ENCODE results near the gene S100A7A. TPM values are rescaled to one million over a fixed set of nuclear protein-coding genes. Genes with fewer than 3 reads are reported as not detected.
"Not testable (repeated sequence)": the region's sequence is repeated elsewhere in the genome, so short reads cannot be mapped to it uniquely, and the experiment has no call there.

Gene S100A7A
- total RNA-seq, 1 donor from 2014 or later = not detected

DNA sequence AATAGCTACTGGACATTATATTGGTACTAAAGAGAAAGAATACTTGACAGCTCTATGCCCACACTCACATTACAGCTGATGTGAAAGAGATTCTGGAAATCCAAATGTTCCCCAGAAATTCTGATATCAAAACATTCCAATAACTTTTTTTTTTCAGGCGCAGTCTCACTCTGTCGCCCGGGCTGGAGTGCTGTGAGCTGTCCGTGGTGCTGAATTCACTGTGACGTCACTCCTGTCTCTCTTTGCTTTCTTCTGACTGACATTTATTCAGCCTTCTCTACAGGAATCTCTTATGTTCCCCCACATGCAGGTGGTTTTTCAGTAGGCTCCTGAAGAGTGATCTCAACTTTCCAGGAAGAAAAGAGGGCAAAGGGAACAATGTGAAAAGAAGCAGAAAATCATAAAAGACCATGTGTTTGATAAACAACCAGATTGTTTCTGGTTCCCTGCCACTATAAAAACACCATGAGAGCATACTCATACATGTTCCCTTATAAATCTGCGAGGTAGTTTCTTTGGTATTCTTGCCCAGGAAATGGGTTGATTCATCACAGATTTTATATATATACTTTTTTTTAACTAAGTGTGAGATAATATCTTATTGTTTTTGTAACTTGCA is 6.2 kb downstream of the S100A7A start:
- peak; percentile 60 to 74 for DNase-seq (ENCODE audit: low read depth in 2 of 2)

DNA sequence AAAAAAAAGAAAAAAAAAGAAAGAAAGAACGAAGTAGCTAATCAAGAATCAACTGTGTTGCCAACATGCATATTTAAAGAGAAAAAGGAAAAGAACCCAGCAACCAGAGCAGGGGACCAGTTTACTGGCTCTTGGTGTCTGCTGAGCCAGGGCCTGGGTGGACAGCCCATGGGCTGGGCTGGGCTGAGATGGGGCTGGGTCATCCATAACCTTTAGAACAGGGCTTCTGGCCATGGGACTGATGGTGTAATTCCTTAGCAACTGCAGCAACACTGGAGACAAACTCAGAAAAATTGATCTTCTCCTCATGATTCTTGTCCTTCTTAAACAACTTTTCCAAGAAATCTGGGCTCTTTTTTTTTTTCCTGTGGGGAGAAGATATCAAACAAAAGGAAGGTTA is 10.5 kb downstream of the S100A7A start:
- no peak for DNase-seq (ENCODE audit: low read depth in 2 of 2)

DNA sequence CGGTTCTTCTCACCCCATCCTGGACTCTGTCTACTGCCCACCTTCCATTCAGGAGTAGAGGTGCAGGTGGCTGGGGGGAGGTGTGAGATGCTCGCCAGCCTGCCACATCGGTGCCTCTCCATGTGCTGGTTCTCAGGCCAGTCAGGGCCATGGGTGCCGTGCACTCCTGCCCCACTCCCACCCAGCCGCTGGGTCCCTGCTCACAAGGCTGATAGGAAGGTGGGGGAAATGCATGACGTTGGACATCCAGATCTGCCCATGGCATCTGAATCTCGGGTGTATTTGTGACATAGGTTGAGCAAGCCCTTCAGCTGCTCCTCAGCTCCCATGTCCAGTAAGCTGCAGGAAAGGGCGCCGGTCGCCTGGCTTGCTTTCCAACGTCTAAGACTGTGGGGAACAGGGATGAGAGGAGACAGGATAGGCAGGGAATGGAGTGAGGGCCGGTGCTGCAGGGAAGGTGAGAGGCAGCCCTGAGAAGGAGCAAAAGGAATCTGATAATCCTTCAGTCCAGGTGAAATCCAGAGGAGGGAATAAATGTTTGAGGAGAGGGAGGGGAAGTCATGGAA is 11.8 kb downstream of the S100A7A start:
- no peak for DNase-seq (ENCODE audit: low read depth in 2 of 2)

DNA sequence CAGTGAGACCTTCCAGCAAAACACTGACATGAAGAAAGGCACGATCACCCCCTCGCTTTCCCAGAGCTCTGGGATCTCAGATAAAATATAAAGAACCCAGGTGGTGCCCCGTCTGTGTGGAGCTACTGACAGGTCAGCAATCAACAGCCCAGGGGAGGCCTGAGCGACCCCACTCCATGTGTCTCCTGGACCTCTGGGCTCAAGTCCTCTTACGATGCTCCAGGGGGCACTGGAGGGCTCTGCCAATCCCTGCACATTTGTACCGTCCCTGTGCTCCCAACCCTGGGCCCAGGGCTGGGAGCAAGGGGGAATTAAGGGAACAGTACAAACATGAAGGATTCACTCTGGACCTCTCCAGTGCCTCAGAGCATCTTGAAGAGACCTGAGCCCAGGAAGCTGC is 12.5 kb downstream of the S100A7A start:
- DNase-seq (ENCODE audit: low read depth in 2 of 2) = no peak

GRCh38 chr1:153429266-153430165 is 13.2 kb downstream of the S100A7A start:
- DNase-seq (ENCODE audit: low read depth in 2 of 2) = no peak

DNA sequence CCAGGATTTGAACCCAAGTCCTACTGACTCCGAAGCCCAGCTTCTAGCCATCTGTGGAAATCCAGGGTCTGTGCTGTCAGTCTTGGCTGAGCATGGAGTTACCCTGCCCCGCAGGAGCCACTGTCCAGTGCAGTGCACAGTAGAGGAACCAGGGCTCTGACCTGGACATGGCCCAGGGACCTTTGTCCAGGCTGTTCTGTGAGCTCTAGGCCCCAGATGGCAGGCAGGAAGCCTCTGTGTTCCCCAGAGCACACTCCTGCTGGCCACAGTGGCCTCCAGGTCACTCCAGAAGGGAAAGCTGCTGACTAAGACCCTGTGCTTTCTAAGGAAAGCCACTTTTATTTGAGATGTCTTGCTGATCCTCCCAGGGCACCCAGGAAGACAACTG is 13.8 kb downstream of the S100A7A start:
- DNase-seq (ENCODE audit: low read depth in 2 of 2) = no peak

DNA sequence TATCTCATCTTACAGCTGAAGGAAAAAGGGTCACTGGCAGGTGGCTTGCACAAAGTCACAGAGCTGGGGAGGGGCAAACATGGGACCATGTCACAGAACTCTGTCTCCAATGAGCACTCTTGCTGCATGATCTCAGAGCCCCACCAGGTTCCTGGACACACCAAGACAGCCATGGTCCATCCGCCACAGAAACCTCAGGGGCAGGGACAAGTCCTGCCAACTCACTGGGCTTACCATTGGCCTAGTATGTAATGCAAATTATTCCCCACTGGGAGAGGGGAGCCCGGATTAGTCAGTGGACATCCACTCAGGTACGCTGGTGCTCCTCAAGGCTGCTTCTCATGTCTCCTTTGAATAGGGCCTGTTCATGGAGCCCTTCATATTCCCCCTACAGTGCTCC is 14.2 kb downstream of the S100A7A start:
- DNase-seq (ENCODE audit: low read depth in 2 of 2) = no peak

GRCh38 chr1:153431002-153431401 is 14.7 kb downstream of the S100A7A start:
- no peak for DNase-seq (ENCODE audit: low read depth in 2 of 2)

GRCh38 chr1:153431427-153431826 is 15.1 kb downstream of the S100A7A start:
- DNase-seq (ENCODE audit: low read depth in 2 of 2) = no peak

- DNase-seq (ENCODE audit: low read depth in 2 of 2) = no peak
These were observed 15.6 kb downstream of the S100A7A start for GRCh38 chr1:153431928-153432327.

GRCh38 chr1:153432874-153433681 is 16.8 kb downstream of the S100A7A start:
- no peak for DNase-seq (ENCODE audit: low read depth in 2 of 2)

GRCh38 chr1:153434746-153435455 is 18.6 kb downstream of the S100A7A start:
- no peak for DNase-seq (ENCODE audit: low read depth in 2 of 2)

- no peak for DNase-seq (ENCODE audit: low read depth in 2 of 2)
These were observed 20.9 kb downstream of the S100A7A start for GRCh38 chr1:153437236-153437635.

- no peak for DNase-seq (ENCODE audit: low read depth in 2 of 2)
These were observed 22.3 kb downstream of the S100A7A start for GRCh38 chr1:153438599-153438998.

DNA sequence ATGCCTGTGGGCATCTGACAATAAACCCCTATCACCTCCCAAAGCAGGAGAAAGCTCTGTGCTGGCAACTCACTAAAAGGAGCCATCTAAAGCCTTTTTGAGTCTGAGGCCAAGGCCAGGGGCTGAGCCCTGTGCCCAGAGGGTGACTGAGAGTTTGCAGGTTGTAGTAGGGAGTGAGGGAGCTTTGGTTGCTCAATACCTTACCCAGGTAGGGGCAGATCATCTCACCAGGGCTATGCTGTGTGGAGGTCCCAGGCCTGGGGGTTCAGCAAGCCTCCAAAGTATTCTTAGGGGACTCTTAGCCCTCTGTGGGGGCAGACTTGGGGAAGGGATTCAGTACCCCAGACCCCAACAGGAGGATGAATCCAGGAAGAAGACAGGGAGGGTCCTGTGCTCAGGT is 23.0 kb downstream of the S100A7A start:
- DNase-seq (ENCODE audit: low read depth in 2 of 2) = no peak

GRCh38 chr1:153441238-153441755 is 25.0 kb downstream of the S100A7A start:
- no peak for DNase-seq (ENCODE audit: low read depth in 2 of 2)

GRCh38 chr1:153443486-153443885 is 27.2 kb downstream of the S100A7A start:
- DNase-seq (ENCODE audit: low read depth in 2 of 2) = no peak

- DNase-seq (ENCODE audit: low read depth in 2 of 2) = no peak
These were observed 27.8 kb downstream of the S100A7A start for GRCh38 chr1:153444078-153444477.

DNA sequence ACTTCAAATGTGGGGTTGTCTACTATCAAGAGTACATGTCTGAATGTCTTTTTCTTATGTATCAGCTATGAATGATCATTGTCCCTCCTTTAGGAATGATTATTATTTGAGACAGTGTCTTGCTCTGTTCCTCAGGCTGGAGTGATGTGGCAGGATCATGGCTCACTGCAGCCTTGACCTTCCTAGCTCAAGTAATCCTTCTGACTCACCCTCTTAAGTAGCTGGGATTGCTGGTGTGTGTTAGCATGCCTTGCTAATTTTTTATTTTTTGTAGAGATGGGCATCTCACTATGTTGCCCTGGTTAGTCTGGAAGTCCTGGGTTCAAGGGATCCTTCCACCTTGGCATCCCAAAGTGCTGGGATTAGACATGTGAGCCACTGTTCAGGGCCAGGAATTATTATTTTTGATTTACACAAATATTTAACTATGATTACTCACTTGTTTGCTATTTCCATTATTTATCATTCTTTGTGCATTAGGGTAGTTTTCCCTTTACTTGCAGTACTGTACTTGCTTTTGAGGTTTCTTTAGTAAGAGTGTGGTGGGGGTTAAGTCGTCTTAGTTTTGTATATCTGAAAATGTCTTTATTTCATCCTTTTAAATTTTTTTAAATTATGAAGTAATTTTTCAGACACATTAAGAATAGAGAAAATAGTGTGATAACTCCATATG is 31.3 kb downstream of the S100A7A start:
- no peak for DNase-seq (ENCODE audit: low read depth in 2 of 2)

DNA sequence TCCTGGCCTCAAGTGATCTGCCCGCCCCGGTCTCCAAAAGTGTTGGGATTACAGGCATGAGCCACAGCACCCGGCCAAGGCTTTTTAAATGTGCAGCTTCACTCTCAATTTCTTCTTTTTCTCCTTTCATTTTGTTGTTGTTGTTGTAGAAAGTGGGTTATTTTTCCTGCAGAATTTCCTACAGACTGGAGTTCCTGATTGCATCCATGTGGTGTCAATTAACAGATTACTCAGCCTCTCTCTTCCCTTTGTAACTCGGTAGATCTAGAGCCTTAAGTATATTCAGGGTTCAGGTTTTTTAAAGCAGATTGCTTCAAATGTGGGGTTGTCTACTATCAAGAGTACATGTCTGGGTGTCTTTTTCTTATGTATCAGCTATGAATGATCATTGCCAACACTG is 32.5 kb downstream of the S100A7A start:
- not testable (repeated sequence) for DNase-seq (ENCODE audit: low read depth in 2 of 2)

All from dermis microvascular lymphatic vessel endothelial cell (primary cell).